Stimulated activated CD4-positive, alpha-beta T cell treated with anti-CD3 and anti-CD28 coated beads, Interleukin-1b, Interleukin-23, amount 100 ng/mL, for 1 hour (primary cell): ENCODE data around the gene PTPRN2.
"Not testable (repeated sequence)": the region's sequence is repeated elsewhere in the genome, so short reads cannot be mapped to it uniquely, and the experiment has no call there.

Source experiments
- DNase-seq, 2 donors: peaks; one replicate each; pipeline ENCODE4 v3.0.0-alpha.2; 2020; ENCODE audit warnings: low read depth in 2 of 2

Gene PTPRN2

GRCh38 chr7:158185653-158186052 lies 402.0 kb downstream of the PTPRN2 start:
- DNase-seq = no peak

- DNase-seq = no peak
Measured at GRCh38 chr7:158183431-158183830, 404.2 kb downstream of the PTPRN2 start.

- DNase-seq = no peak
Measured at GRCh38 chr7:158176561-158177173, 411.0 kb downstream of the PTPRN2 start.

- DNase-seq = no peak
Measured at GRCh38 chr7:158175779-158176178, 411.8 kb downstream of the PTPRN2 start.

GRCh38 chr7:158174947-158175346 lies 412.7 kb downstream of the PTPRN2 start:
- DNase-seq = no peak

GRCh38 chr7:158167373-158167772 lies 420.2 kb downstream of the PTPRN2 start:
- no peak for DNase-seq

GRCh38 chr7:158166386-158167340 lies 421.0 kb downstream of the PTPRN2 start:
- DNase-seq = no peak

GRCh38 chr7:158165711-158166110 lies 421.9 kb downstream of the PTPRN2 start:
- no peak for DNase-seq

- no peak for DNase-seq
Measured at GRCh38 chr7:158164101-158165095, 423.2 kb downstream of the PTPRN2 start.

GRCh38 chr7:158161194-158161593 lies 426.4 kb downstream of the PTPRN2 start:
- no peak for DNase-seq

GRCh38 chr7:158160199-158160598 lies 427.4 kb downstream of the PTPRN2 start:
- DNase-seq = no peak

GRCh38 chr7:158157460-158157859 lies 430.2 kb downstream of the PTPRN2 start:
- DNase-seq = no peak

- DNase-seq = peak in 1 of 2 donors; percentile 13
Measured at GRCh38 chr7:158151273-158151672, 436.4 kb downstream of the PTPRN2 start.

- no peak for DNase-seq
Measured at GRCh38 chr7:158150234-158150633, 437.4 kb downstream of the PTPRN2 start.

GRCh38 chr7:158147431-158147830 lies 440.2 kb downstream of the PTPRN2 start:
- DNase-seq = not testable (repeated sequence)

GRCh38 chr7:158145370-158145769 lies 442.3 kb downstream of the PTPRN2 start:
- DNase-seq = no peak

GRCh38 chr7:158143196-158144120 lies 444.2 kb downstream of the PTPRN2 start:
- DNase-seq = no peak

GRCh38 chr7:158142657-158143056 lies 445.0 kb downstream of the PTPRN2 start:
- no peak for DNase-seq

GRCh38 chr7:158141806-158142518 lies 445.7 kb downstream of the PTPRN2 start:
- no peak for DNase-seq

- DNase-seq = no peak
Measured at GRCh38 chr7:158141221-158141582, 446.4 kb downstream of the PTPRN2 start.
